Thymus (tissue), 11 donors: ENCODE measurements around the gene GDF7. TPM values are rescaled to one million over a fixed set of nuclear protein-coding genes. Genes with fewer than 3 reads are reported as not detected.

Experiments
- DNase-seq, 9 donors: peaks; one replicate each; pipeline ENCODE4 v3.0.0-alpha.2; 2013; ENCODE audit warnings: low spot score in 9 of 9, low read depth in 6 of 9, missing footprints in 1 of 9
- H3K27ac ChIP-seq, 2 donors: one replicate each; pipeline ENCODE4 v1.5.1; 2013; ENCODE audit warnings: control low read depth in 1 of 2, low read depth in 1 of 2, low read length in 1 of 2, mild to moderate bottlenecking in 1 of 2, moderate library complexity in 1 of 2
- H3K27me3 ChIP-seq, 2 donors: one replicate each; pipeline ENCODE4 v1.5.1; 2013; ENCODE audit warnings: low read length in 1 of 2; ENCODE audit not compliant: control insufficient read depth in 2 of 2, insufficient read depth in 1 of 2
- H3K36me3 ChIP-seq, 2 donors: one replicate each; pipeline ENCODE4 v1.5.1; 2013; ENCODE audit warnings: low read length in 1 of 2, mild to moderate bottlenecking in 1 of 2, moderate library complexity in 1 of 2; ENCODE audit not compliant: control insufficient read depth in 2 of 2, insufficient read depth in 2 of 2
- H3K4me1 ChIP-seq, 2 donors: one replicate each; pipeline ENCODE4 v1.5.1; 2013; ENCODE audit warnings: low read length in 2 of 2; ENCODE audit not compliant: control insufficient read depth in 2 of 2, insufficient read depth in 2 of 2
- H3K4me3 ChIP-seq, 2 donors: one replicate each; pipeline ENCODE4 v1.5.1; 2013; ENCODE audit warnings: low read length in 2 of 2, control low read depth in 1 of 2, mild to moderate bottlenecking in 1 of 2
- H3K9me3 ChIP-seq, 2 donors: one replicate each; pipeline ENCODE4 v1.5.1; 2013; ENCODE audit warnings: low read length in 1 of 2, mild to moderate bottlenecking in 1 of 2; ENCODE audit not compliant: control insufficient read depth in 2 of 2, insufficient read depth in 1 of 2
- WGBS: extraction: QIAGEN DNeasy Blood & Tissue Kit; methylation state at CpG from one replicate; pipeline ENCODE4 v1.1.7; 2013; 5-methylcytosine and 5-hydroxymethylcytosine counted together
- polyA plus RNA-seq: library from polyadenylated mRNA; stranded (reverse); fragments of 200-250 nt; gene quantifications from one replicate; pipeline ENCODE4 v1.2.3, GENCODE V29; 2013
- total RNA-seq: library from RNA; stranded (reverse); fragments of 120-200 nt; gene quantifications from one replicate; pipeline ENCODE4 v1.2.4, GENCODE V29; 2013
- donor health status: healthy.

Gene GDF7
- total and polyA plus RNA-seq, 2 donors, result 0.09 to 0.34 TPM

GRCh38 chr2:20621366-20622295 is 45.3 kb upstream of the GDF7 start:
- DNase-seq, result no peak
- no peaks in the 10 kb centered on the region for H3K9me3 ChIP-seq
- no peak overlapping the region for H3K4me3 ChIP-seq
- peaks cover 0 to 6% of the 10 kb centered on the region in 2 donors for H3K36me3 ChIP-seq
- H3K4me1 ChIP-seq, result peaks cover 0 to 11% of the 10 kb centered on the region in 2 donors
- H3K27me3 ChIP-seq, result no peaks in the 10 kb centered on the region
- no peak overlapping the region for H3K27ac ChIP-seq
- WGBS, result 92% methylated on average over 12 of the region's 12 CpGs

DNA sequence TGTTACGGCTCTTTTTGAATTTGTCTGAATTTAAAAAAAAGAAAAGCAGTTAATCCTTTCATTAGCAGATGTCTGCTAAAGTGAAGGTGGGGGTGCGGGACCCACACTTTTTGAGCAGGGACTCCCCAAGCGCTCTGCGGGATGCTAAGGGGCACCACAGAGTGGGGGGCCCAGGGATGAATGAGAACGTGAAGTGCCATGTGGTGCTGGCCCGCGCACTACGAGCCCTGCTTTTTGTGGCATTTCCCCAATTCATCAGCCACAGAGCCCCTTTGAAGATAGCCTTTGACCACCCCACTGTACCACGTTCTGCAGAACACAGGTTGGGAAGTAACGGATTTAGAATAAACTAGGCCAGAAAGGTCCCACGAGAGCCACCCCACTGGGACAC is 44.7 kb upstream of the GDF7 start:
- DNase-seq, result no peak
- H3K27me3 ChIP-seq, result no peaks in the 10 kb centered on the region
- no peak overlapping the region for H3K4me3 ChIP-seq
- 96% methylated on average over 11 of the region's 11 CpGs for WGBS
- peaks cover 0 to 4% of the 10 kb centered on the region in 2 donors for H3K4me1 ChIP-seq
- H3K36me3 ChIP-seq, result peaks cover 0 to 6% of the 10 kb centered on the region in 2 donors
- no peak overlapping the region for H3K27ac ChIP-seq
- H3K9me3 ChIP-seq, result no peaks in the 10 kb centered on the region

DNA sequence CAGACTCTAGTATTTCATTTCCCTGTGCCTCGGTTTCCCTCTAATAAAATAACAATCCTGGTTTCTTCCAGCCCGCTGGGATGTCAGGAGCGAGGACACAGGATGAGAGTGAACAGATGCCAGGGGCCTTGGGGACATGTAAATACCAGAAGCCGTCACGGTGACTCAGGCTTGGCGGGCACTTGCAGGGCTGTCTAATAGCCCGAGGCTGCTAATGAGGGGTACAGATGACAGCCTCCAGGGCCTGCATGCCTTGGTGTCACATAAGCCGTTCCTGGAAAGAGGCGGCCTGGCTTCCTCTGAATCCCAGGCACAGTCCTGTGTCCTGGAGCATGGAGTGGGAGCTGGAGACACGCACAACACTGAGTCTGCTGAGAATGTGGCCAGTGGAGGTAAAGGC is 44.2 kb upstream of the GDF7 start:
- 92% methylated on average over 10 of the region's 10 CpGs for WGBS
- H3K27ac ChIP-seq, result no peak overlapping the region
- H3K27me3 ChIP-seq, result no peaks in the 10 kb centered on the region
- no peaks in the 10 kb centered on the region for H3K9me3 ChIP-seq
- no peak overlapping the region for H3K4me3 ChIP-seq
- peaks cover 0 to under 1% of the 10 kb centered on the region in 2 donors for H3K4me1 ChIP-seq
- no peak for DNase-seq
- H3K36me3 ChIP-seq, result peaks cover 0 to 6% of the 10 kb centered on the region in 2 donors

DNA sequence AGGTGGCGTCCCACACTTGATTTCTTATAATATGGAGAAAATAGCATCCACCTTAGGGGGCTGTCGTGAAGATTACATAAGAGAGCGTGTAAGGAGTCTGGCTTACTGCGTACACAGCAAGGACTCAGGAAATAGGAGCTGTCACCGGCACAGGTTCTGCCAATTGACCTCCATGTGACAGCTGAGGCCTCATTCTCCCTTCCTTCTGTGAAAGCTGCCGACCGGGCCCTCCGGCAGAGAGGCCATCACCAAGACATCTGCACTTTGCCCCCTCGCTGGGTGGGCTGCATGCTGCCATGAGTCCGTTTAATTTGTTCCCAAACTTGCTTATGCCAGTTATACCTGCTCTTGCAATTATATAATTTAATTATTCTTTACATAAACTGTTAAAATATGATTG is 43.7 kb upstream of the GDF7 start:
- H3K27ac ChIP-seq, result no peak overlapping the region
- DNase-seq, result no peak
- 91% methylated on average over 10 of the region's 10 CpGs for WGBS

GRCh38 chr2:20623741-20624155 is 43.2 kb upstream of the GDF7 start:
- Histone ChIP-seq H3K9me3 (no peaks in the 10 kb centered on the region), H3K36me3 (peaks cover 0 to 6% of the 10 kb centered on the region in 2 donors), H3K27me3 (no peaks in the 10 kb centered on the region), H3K4me3 (no peak overlapping the region), H3K4me1 (no peaks in the 10 kb centered on the region), H3K27ac (no peak overlapping the region)
- DNase-seq, result no peak
- WGBS, result 96% methylated on average over 7 of the region's 7 CpGs

More for the DNA sequence above, 43.7 kb upstream of the GDF7 start:
- H3K27me3 ChIP-seq, result no peaks in the 10 kb centered on the region
- H3K4me1 ChIP-seq, result no peaks in the 10 kb centered on the region
- peaks cover 0 to 6% of the 10 kb centered on the region in 2 donors for H3K36me3 ChIP-seq
- H3K9me3 ChIP-seq, result no peaks in the 10 kb centered on the region
- H3K4me3 ChIP-seq, result no peak overlapping the region

GRCh38 chr2:20624156-20624883 is 42.6 kb upstream of the GDF7 start:
- no peak for DNase-seq
- Histone ChIP-seq H3K27ac (no peak overlapping the region), H3K4me3 (no peak overlapping the region), H3K27me3 (no peaks in the 10 kb centered on the region), H3K4me1 (no peaks in the 10 kb centered on the region), H3K9me3 (no peaks in the 10 kb centered on the region), H3K36me3 (peaks cover 0 to 6% of the 10 kb centered on the region in 2 donors)
- 91% methylated on average over 20 of the region's 20 CpGs for WGBS

DNA sequence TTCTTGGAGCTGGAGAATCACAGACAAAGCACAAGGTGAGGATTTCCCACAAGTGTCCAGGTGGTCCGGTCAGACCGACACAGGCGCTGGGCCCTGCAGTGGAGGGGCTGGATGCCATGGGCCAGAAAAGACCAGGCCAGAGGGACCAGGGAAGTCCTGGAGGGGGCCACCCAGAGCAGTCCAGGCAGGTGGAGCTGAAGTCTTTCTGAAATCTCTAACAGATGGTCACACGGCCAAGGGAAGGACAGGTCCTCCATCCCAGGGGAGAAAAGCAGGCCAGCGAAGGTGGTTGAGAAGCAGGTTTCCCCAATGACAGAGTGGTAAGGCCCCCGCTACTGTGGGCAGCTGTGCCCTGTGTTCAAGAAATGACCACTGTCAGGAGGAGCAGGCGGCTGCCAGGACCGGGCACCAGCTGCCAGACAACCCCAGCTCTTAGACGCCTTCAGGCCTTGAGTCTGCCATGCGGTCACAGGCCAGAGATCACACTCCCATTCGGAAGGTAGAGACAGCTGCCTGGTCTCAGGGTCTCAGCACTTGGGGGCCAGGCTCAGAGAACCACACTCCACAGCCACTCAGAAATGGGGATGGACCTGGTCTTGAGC is 42.0 kb upstream of the GDF7 start:
- no peaks in the 10 kb centered on the region for H3K4me1 ChIP-seq
- WGBS, result 88% methylated on average over 11 of the region's 11 CpGs
- H3K36me3 ChIP-seq, result peaks cover 0 to 6% of the 10 kb centered on the region in 2 donors

DNA sequence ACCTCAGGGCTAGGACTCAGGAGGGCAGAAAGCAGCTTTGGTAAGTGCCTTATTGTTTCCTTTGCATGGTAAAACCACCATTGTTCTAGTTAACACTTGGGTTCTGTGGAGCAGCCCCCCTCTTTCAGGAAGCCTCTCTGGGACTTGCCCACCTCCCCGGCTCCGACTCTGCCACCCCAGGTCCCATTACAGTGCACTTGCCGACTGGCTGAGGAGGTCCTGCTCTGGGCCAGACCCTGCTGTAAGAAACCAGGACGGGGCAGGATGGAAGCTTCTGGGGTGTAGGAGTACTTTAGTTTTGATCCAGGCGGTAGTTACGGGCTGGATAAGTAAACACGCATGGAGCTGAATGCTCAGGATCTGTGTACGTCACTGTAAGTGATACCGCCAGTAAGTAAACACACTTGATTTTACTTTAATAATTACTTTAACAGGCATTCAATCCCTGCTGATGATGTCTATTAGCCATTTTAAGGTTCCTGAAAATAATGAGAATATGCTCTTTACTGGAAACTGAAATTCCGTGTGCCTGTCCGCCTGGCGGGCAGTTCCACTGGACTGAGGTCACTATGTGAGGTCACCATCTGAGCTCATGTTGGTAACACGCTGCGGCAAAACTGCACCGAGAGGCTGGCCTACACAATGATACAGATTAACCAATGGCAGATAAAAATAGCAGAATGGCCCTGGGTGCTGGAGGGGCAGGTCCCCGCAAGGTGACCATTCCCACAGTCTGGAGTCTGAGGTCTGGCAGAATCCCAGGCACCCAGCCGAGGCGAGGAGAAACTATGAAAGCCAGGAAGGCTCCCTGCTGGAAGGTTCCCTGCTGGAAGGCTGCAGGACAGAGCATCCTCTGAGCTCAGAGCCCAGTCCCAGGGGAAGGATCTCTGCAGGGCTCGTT is 41.2 kb upstream of the GDF7 start:
- no peak overlapping the region for H3K4me3 ChIP-seq
- H3K4me1 ChIP-seq, result no peaks in the 10 kb centered on the region
- H3K36me3 ChIP-seq, result peaks cover 0 to 6% of the 10 kb centered on the region in 2 donors
- no peak for DNase-seq
- no peaks in the 10 kb centered on the region for H3K27me3 ChIP-seq
- 96% methylated on average over 19 of the region's 19 CpGs for WGBS
- H3K9me3 ChIP-seq, result no peaks in the 10 kb centered on the region
- H3K27ac ChIP-seq, result no peak overlapping the region

More for the DNA sequence above, 42.0 kb upstream of the GDF7 start:
- Histone ChIP-seq H3K27me3 (no peaks in the 10 kb centered on the region), H3K9me3 (no peaks in the 10 kb centered on the region), H3K27ac (no peak overlapping the region), H3K4me3 (no peak overlapping the region)
- DNase-seq, result no peak
